Activated T-cell treated with anti-CD3 and anti-CD28 coated beads for 1 hour (primary cell): Measurements from ENCODE around the gene PRKAG2.

Source experiments
- DNase-seq: peaks from one replicate; pipeline ENCODE4 v3.0.0-alpha.2; 2020; ENCODE audit warnings: low read depth

Gene PRKAG2

GRCh38 chr7:151708610-151709009 is 168.3 kb downstream of the PRKAG2 start:
- no peak for DNase-seq

- DNase-seq = no peak
Observed at GRCh38 chr7:151707757-151708156, 169.2 kb downstream of the PRKAG2 start.

GRCh38 chr7:151707105-151707469 is 169.8 kb downstream of the PRKAG2 start:
- DNase-seq = no peak

GRCh38 chr7:151706277-151707104 is 170.4 kb downstream of the PRKAG2 start:
- DNase-seq = no peak

GRCh38 chr7:151705636-151706276 is 171.2 kb downstream of the PRKAG2 start:
- no peak for DNase-seq

GRCh38 chr7:151704960-151705635 is 171.8 kb downstream of the PRKAG2 start:
- no peak for DNase-seq

- no peak for DNase-seq
Observed at GRCh38 chr7:151704299-151704959, 172.5 kb downstream of the PRKAG2 start.

GRCh38 chr7:151702961-151703360 is 174.0 kb downstream of the PRKAG2 start:
- DNase-seq = no peak

GRCh38 chr7:151700586-151701165 is 176.2 kb downstream of the PRKAG2 start:
- no peak for DNase-seq

- no peak for DNase-seq
Observed at GRCh38 chr7:151699928-151700319, 177.0 kb downstream of the PRKAG2 start.

GRCh38 chr7:151699147-151699927 is 177.6 kb downstream of the PRKAG2 start:
- no peak for DNase-seq

GRCh38 chr7:151697942-151698341 is 179.0 kb downstream of the PRKAG2 start:
- no peak for DNase-seq

GRCh38 chr7:151697515-151697895 is 179.4 kb downstream of the PRKAG2 start:
- no peak for DNase-seq

GRCh38 chr7:151696721-151697514 is 180.0 kb downstream of the PRKAG2 start:
- DNase-seq = no peak

GRCh38 chr7:151695951-151696541 is 180.9 kb downstream of the PRKAG2 start:
- no peak for DNase-seq

- no peak for DNase-seq
Observed at GRCh38 chr7:151694828-151695580, 181.9 kb downstream of the PRKAG2 start.

GRCh38 chr7:151694441-151694827 is 182.5 kb downstream of the PRKAG2 start:
- no peak for DNase-seq

GRCh38 chr7:151693140-151693539 is 183.8 kb downstream of the PRKAG2 start:
- no peak for DNase-seq

- no peak for DNase-seq
Observed at GRCh38 chr7:151692721-151693120, 184.2 kb downstream of the PRKAG2 start.
